ENCODE results near the gene MYH11.

Gene MYH11

GRCh38 chr16:15721018-15721417 is 135.8 kb downstream of the MYH11 start:
- Histone ChIP-seq H3K9me3 (ENCODE audit: low read depth, low read length) (no peaks in the 10 kb centered on the region), H3K9ac (ENCODE audit: insufficient read length) (no peak overlapping the region), H3K27ac (no peak overlapping the region), H3K4me3 (no peak overlapping the region), H3K36me3 (ENCODE audit: insufficient read depth, low read length) (no peaks in the 10 kb centered on the region)
- TF ChIP-seq FOXP2 (optimal IDR thresholded peaks at IDR 0.05; ENCODE audit: control extremely low read depth, extremely low read length, insufficient read depth) (no peak), POLR2AphosphoS5 (IDR thresholded peaks at IDR 0.05; ENCODE audit: borderline replicate concordance, low read depth, low read length) (no peak), EZH2 (IDR thresholded peaks at IDR 0.05) (no peak)
- no peak for DNase-seq (ENCODE audit: low read depth, low spot score)

- DNase-seq (ENCODE audit: low read depth, low spot score) = no peak
- H3K4me3 ChIP-seq = no peak overlapping the region
- no peak overlapping the region for H3K27ac ChIP-seq
- no peaks in the 10 kb centered on the region for H3K9me3 ChIP-seq (ENCODE audit: low read depth, low read length)
- no peak for TF ChIP-seq POLR2AphosphoS5 (IDR thresholded peaks at IDR 0.05; ENCODE audit: borderline replicate concordance, low read depth, low read length)
- TF ChIP-seq EZH2 (IDR thresholded peaks at IDR 0.05) = no peak
- no peak for TF ChIP-seq FOXP2 (optimal IDR thresholded peaks at IDR 0.05; ENCODE audit: control extremely low read depth, extremely low read length, insufficient read depth)
- no peak overlapping the region for H3K9ac ChIP-seq (ENCODE audit: insufficient read length)
- no peaks in the 10 kb centered on the region for H3K36me3 ChIP-seq (ENCODE audit: insufficient read depth, low read length)
Measured at GRCh38 chr16:15716694-15717447, 140.0 kb downstream of the MYH11 start.

- no peak for TF ChIP-seq FOXP2 (optimal IDR thresholded peaks at IDR 0.05; ENCODE audit: control extremely low read depth, extremely low read length, insufficient read depth)
- TF ChIP-seq POLR2AphosphoS5 (IDR thresholded peaks at IDR 0.05; ENCODE audit: borderline replicate concordance, low read depth, low read length) = no peak
- TF ChIP-seq EZH2 (IDR thresholded peaks at IDR 0.05) = no peak
- no peaks in the 10 kb centered on the region for H3K36me3 ChIP-seq (ENCODE audit: insufficient read depth, low read length)
Measured at GRCh38 chr16:15715221-15715620, 141.6 kb downstream of the MYH11 start.

GRCh38 chr16:15714393-15715172 is 142.2 kb downstream of the MYH11 start:
- no peak for DNase-seq (ENCODE audit: low read depth, low spot score)
- no peaks in the 10 kb centered on the region for H3K9me3 ChIP-seq (ENCODE audit: low read depth, low read length)
- no peak overlapping the region for H3K9ac ChIP-seq (ENCODE audit: insufficient read length)
- no peak for TF ChIP-seq POLR2AphosphoS5 (IDR thresholded peaks at IDR 0.05; ENCODE audit: borderline replicate concordance, low read depth, low read length)
- TF ChIP-seq FOXP2 (optimal IDR thresholded peaks at IDR 0.05; ENCODE audit: control extremely low read depth, extremely low read length, insufficient read depth) = no peak
- no peak for TF ChIP-seq EZH2 (IDR thresholded peaks at IDR 0.05)
- H3K27ac ChIP-seq = no peak overlapping the region
- H3K36me3 ChIP-seq (ENCODE audit: insufficient read depth, low read length) = no peaks in the 10 kb centered on the region
- no peak overlapping the region for H3K4me3 ChIP-seq

More at GRCh38 chr16:15715221-15715620, 141.6 kb downstream of the MYH11 start:
- no peak overlapping the region for H3K9ac ChIP-seq (ENCODE audit: insufficient read length)
- H3K27ac ChIP-seq = no peak overlapping the region
- no peak for DNase-seq (ENCODE audit: low read depth, low spot score)
- no peak overlapping the region for H3K4me3 ChIP-seq
- no peaks in the 10 kb centered on the region for H3K9me3 ChIP-seq (ENCODE audit: low read depth, low read length)

GRCh38 chr16:15708997-15709396 is 147.8 kb downstream of the MYH11 start:
- no peak overlapping the region for H3K9ac ChIP-seq (ENCODE audit: insufficient read length)
- H3K9me3 ChIP-seq (ENCODE audit: low read depth, low read length) = no peaks in the 10 kb centered on the region
- no peak for DNase-seq (ENCODE audit: low read depth, low spot score)
- H3K27ac ChIP-seq = no peak overlapping the region
- TF ChIP-seq POLR2AphosphoS5 (IDR thresholded peaks at IDR 0.05; ENCODE audit: borderline replicate concordance, low read depth, low read length) = no peak
- no peak for TF ChIP-seq FOXP2 (optimal IDR thresholded peaks at IDR 0.05; ENCODE audit: control extremely low read depth, extremely low read length, insufficient read depth)
- TF ChIP-seq EZH2 (IDR thresholded peaks at IDR 0.05) = no peak
- no peaks in the 10 kb centered on the region for H3K36me3 ChIP-seq (ENCODE audit: insufficient read depth, low read length)
- no peak overlapping the region for H3K4me3 ChIP-seq

- no peak for DNase-seq (ENCODE audit: low read depth, low spot score)
Measured at GRCh38 chr16:15708096-15708495, 148.7 kb downstream of the MYH11 start.

GRCh38 chr16:15707332-15707731 is 149.5 kb downstream of the MYH11 start:
- TF ChIP-seq FOXP2 (optimal IDR thresholded peaks at IDR 0.05; ENCODE audit: control extremely low read depth, extremely low read length, insufficient read depth) (no peak), POLR2AphosphoS5 (IDR thresholded peaks at IDR 0.05; ENCODE audit: borderline replicate concordance, low read depth, low read length) (no peak), EZH2 (IDR thresholded peaks at IDR 0.05) (no peak)
- H3K27ac ChIP-seq = no peak overlapping the region
- no peak overlapping the region for H3K4me3 ChIP-seq
- H3K36me3 ChIP-seq (ENCODE audit: insufficient read depth, low read length) = no peaks in the 10 kb centered on the region
- no peaks in the 10 kb centered on the region for H3K9me3 ChIP-seq (ENCODE audit: low read depth, low read length)
- no peak overlapping the region for H3K9ac ChIP-seq (ENCODE audit: insufficient read length)
- DNase-seq (ENCODE audit: low read depth, low spot score) = no peak

More at GRCh38 chr16:15708096-15708495, 148.7 kb downstream of the MYH11 start:
- H3K36me3 ChIP-seq (ENCODE audit: insufficient read depth, low read length) = no peaks in the 10 kb centered on the region
- H3K9ac ChIP-seq (ENCODE audit: insufficient read length) = no peak overlapping the region
- no peaks in the 10 kb centered on the region for H3K9me3 ChIP-seq (ENCODE audit: low read depth, low read length)
- TF ChIP-seq EZH2 (IDR thresholded peaks at IDR 0.05) (no peak), POLR2AphosphoS5 (IDR thresholded peaks at IDR 0.05; ENCODE audit: borderline replicate concordance, low read depth, low read length) (no peak), FOXP2 (optimal IDR thresholded peaks at IDR 0.05; ENCODE audit: control extremely low read depth, extremely low read length, insufficient read depth) (no peak)
- no peak overlapping the region for H3K4me3 ChIP-seq
- H3K27ac ChIP-seq = no peak overlapping the region

- H3K27ac ChIP-seq = no peak overlapping the region
- H3K9ac ChIP-seq (ENCODE audit: insufficient read length) = no peak overlapping the region
- no peak for DNase-seq (ENCODE audit: low read depth, low spot score)
- no peaks in the 10 kb centered on the region for H3K9me3 ChIP-seq (ENCODE audit: low read depth, low read length)
- no peak for TF ChIP-seq EZH2 (IDR thresholded peaks at IDR 0.05)
- no peak for TF ChIP-seq FOXP2 (optimal IDR thresholded peaks at IDR 0.05; ENCODE audit: control extremely low read depth, extremely low read length, insufficient read depth)
- TF ChIP-seq POLR2AphosphoS5 (IDR thresholded peaks at IDR 0.05; ENCODE audit: borderline replicate concordance, low read depth, low read length) = no peak
- no peaks in the 10 kb centered on the region; the same call in 1 of the 2 replicates for H3K36me3 ChIP-seq (ENCODE audit: insufficient read depth, low read length)
- no peak overlapping the region for H3K4me3 ChIP-seq
Measured at GRCh38 chr16:15705064-15705565, 151.7 kb downstream of the MYH11 start.
